Measurements from ENCODE around the gene DMD.
"Not testable (repeated sequence)": the region's sequence is repeated elsewhere in the genome, so short reads cannot be mapped to it uniquely, and the experiment has no call there.

The DMD gene

DNA sequence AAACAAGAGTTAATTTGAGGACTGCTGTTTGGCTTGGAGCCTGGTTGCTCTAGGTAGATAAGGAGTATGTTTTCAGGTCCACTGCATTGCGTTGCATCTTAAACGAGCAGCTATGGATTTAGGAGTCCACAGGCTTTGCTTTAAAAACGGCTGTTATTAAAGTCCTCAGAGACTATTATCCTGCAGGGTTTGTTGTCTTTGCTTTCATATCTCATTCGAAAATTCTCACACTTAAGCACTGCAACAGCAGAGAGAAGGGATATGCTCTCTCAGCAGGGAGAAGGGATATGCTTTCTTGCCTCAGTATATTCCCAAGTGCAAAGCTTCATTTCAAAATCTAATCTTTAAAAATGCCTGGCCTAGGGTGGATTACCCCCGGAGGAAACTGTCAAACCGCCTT is 1694.8 kb downstream of the DMD start:
- DNase-seq (ENCODE audit: low spot score) = no peak

DNA sequence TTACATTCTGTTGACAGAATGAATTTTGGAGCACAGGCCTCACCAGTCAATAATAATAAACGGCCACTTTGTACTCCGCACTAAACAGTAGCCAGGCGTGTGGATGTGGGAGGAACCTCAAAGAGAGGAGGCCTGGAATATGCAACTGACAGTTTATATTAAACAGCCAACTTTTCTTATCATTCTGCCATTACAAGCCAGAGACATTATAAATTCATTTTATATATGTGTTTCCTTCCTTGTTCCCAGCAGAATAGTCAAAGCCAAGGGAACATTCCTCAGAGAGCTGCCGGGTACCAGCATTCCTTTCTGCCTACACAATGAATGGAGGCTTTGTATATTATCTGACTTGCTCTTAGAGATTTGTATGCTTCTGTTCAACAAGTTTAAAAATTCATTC is 1703.0 kb downstream of the DMD start:
- DNase-seq (ENCODE audit: low spot score) = no peak

DNA sequence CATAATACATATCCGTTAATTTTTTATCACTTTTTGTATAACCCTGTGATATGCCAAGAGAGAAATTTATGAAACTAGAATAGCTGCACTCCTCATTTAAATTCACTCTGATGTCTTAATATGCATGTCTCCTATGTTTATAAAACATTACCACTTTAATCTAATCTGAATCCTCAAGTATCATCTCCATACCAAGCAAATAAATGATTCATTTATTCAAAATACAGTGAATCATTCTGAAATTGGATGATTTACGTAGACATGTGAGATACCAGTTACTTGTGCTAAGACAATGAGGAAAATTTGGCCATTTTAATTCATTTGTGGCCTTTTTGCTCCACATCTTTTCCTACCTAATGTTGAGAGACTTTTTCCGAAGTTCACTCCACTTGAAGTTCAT is 1704.4 kb downstream of the DMD start:
- DNase-seq (ENCODE audit: low spot score) = no peak

DNA sequence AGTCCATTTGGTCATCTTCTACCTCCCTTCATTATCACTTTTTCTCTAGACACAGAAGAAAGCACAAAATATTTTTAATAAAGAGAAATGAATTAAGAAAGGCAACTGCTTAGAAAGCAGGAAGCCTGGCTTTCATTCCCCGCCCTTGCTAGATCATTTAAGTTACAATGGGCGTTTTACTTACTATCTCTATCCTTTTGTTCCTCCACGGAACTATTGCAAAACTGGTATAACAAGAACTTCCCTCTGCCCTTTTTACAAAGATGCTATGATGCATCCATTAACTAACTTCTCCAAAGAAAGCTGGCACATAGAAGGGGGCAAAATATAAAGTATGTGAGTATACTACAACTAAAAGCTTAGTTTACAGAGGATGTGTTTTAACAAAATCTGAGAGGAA is 1705.0 kb downstream of the DMD start:
- DNase-seq (ENCODE audit: low spot score) = no peak

DNA sequence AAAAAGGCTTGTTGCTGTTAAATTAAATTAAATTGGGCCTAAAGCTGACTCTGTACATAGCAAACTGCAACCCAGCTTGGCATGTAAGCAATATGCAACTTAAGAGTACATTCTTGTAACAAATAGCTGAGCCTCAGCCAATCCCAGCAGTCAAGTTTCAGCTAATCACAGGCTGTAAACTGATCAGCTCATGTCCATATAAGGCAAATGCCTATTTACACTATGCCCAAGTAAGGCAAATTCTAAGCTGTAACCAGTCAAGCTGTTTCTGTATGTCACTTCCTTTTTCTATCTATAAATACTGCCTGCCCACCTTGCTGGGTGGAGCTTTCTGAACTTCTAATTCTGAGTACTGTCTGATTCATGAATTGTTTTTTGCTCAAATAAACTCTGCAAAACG is 1710.4 kb downstream of the DMD start:
- DNase-seq (ENCODE audit: low spot score) = no peak

DNA sequence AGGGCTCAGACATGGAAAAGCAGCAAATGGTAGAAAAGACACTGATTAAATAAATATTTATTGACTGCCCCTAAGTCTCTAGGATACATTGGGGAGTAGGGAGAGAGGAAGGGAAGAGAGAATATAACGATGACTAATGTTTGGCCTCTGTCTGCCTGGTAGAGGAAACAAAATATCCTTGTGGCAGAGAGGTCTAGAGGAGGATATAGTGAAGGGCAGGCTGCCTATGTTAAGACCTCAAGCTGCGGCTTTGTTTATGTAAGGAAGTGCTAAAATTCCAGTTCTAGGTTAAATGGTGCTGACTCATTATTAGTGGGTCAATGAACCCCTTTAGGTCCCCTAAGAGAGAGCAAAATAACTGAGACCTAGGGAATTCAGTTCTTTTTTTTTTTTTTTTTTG is 1712.2 kb downstream of the DMD start:
- no peak for DNase-seq (ENCODE audit: low spot score)

DNA sequence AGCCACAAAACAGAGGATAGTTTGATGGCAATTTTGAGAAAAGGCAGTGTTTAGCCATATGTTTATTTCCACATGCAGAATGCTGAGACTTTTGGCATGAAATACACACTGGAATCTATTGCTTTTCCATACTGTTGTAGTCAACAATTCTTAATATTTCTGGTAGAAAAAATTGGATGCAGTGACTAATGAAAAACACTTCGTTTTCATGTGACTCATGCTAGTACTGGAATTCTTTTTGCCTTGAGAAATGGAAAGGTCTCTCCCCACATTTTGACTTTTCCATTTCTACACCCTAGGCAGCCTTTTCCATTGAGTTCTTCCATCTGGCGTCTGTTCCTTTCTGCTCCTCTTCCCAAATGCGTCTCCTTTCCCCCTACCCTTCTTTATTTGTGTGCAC is 1714.3 kb downstream of the DMD start:
- no peak for DNase-seq (ENCODE audit: low spot score)

DNA sequence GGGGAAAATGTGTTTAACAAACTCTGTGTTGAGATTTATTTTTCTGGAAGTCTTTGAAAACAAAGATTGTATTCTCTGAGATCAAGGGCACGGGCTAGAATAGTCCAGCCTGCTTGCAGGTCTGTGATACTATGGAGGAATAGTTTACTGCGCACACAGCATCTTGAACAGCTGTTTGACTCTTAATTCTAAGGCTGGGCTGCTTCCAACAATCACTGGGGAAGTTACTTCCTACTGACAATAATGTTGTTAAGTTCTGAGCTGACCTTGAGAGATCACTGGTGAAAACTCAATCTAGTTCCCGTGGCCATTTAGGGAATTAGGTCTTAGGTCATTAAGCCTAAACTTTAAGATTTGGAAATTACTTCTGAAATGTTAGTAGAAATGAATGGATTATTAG is 1723.4 kb downstream of the DMD start:
- no peak for DNase-seq (ENCODE audit: low spot score)

DNA sequence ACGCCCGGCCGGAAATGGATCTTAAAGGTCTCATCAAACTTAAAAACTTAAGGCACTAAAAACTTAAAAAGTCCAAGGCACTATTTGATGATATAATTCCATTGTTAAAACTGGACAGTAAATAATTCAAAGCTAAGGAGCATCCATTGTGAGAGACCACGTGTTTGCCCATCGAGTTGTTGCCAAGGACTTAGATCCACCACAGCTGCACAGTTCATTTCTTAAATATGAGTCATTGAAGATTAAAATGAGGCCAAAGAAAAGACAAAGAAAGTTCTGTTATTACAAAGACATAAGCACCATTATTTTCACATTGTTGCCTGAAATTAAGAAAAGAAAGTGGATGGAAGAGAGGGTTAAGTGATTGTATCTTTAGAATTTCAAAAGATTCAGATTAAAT is 1728.0 kb downstream of the DMD start:
- DNase-seq (ENCODE audit: low spot score) = no peak

DNA sequence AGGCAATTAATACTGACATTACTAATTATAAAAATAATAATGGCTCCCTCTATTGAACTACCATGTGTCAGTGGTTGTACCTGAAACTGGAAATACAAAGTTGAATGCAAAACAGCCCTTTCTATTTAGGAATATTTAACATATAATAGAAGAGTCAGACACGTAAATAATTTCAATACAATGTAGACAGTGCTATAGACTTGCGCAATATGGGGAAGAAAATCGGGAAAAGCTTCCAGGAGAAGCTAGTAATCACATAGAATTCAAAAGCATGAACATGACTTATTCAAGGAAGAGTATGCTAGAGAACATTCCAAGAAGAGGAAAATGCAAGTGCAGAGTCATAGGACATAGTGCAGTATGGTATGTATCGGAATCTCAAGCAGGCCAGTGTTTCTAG is 1730.7 kb downstream of the DMD start:
- no peak for DNase-seq (ENCODE audit: low spot score)

DNA sequence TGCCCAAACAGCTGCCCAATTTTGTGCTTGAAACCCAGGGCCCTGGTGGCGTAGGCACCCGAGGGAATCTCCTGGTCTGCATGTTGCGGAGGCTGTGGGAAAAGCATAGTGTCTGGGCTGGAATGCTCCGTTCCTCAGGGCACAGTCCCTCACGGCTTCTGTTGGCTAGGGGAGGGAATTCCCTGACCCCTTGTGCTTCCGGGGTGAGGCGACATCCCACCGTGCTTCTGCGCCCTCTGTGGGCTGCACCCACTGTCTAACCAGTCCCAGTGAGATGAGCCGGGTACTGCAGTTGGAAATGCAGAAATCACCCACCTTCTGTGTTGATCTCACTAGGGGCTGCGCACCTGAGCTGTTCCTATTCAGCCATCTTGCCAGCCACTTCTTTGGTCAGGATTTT is 1740.1 kb downstream of the DMD start:
- DNase-seq (ENCODE audit: low spot score) = no peak

DNA sequence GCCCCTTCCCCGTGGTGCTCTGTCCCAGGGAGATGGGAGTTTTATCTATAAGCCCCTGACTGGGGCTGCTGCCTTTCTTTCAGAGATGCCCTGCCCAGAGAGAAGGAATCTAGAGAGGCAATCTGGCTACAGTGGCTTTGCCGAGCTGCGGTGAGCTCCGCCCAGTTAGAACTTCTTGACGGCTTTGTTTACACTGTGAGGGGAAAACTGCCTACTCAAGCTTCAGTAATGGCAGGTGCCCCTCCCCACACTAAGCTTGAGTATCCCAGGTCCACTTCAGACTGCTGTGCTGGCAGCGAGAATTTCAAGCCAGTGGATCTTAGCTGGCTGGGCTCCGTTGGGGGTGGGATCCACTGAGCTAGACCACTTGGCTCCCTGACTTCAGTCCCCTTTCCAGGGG is 1740.6 kb downstream of the DMD start:
- not testable (repeated sequence) for DNase-seq (ENCODE audit: low spot score)

DNA sequence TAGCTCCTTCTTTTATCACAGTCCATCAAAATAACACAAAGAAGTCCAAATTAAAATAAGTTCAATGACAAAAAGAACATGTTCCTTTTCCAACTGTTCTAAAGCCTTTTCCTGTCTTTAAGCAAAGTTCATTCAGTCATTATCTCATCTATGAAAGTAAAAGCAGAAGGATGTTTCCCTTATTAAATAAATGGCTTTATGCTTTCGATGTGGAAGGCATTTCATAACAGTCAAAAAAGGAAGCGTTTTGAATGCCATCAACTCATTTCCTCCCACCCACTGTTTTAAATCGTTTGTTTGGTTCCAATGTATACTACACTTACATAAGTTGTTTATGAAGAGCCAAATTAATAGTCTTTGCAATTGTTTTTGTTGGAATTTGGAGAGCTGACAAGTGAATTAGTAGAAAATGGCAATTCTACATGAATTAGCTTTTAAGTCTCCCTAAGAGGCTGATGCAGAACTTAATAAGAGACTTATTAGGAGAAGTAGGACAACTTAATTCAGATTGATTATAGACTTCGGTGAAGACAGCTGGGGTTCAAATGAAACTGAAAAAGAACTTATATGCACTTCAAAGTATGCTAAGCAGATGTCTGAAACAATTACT is 1746.9 kb downstream of the DMD start:
- DNase-seq (ENCODE audit: low spot score) = no peak

DNA sequence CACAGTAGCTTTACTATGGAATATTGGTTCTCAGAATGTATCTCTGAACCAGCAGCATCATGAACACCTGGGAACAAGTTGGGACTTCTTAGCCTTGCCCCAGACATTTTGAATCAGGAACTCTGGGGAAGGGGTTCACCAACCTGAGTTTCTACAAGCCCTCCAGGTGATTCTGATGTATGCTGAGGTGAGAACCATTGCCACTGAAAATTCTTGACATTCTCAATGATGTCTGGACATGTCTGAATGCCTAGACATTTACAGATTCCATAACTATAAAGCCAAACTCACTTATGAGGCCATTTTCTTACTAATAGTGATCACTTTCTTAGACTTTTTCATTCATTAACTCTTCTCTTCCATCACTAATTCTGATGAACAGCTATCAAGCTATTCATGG is 1750.1 kb downstream of the DMD start:
- no peak for DNase-seq (ENCODE audit: low spot score)

DNA sequence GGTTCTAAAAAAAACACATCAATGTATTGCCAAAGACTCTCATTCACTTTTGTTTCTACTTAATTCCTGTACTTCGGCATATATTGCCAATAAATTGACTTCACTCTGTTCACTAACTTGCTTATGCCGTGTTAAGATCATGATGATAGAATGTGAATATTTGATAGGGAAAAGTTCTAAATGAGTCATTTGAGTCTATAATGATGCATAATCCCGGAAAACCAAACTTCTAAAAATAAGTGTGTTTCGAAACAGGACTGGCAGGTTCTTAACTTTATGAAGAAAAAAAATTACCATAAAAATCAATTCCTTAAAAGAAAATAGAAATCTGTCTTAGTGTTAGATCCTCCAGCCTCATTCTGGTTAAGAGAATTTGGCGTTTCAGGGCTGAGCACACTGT is 1752.0 kb downstream of the DMD start:
- no peak for DNase-seq (ENCODE audit: low spot score)

DNA sequence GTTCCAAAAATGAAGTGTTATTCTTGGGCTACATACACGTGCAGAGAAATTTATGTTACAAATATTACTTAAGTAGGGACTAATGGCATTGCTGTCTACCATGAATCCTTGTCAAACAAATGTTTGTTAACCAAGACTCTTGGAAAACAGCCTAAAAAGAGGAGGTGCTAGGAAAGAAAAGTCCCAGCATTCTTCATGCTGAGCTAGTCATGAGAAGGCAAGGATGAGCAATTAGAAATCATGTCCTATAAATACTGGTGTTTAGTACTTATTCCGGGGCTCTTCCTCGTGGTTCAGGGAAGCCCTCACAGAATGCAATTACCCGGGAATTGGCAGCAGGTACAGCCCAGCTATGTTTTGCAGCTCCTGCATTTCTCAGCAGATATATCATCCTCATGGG is 1761.4 kb downstream of the DMD start:
- no peak for DNase-seq (ENCODE audit: low spot score)

DNA sequence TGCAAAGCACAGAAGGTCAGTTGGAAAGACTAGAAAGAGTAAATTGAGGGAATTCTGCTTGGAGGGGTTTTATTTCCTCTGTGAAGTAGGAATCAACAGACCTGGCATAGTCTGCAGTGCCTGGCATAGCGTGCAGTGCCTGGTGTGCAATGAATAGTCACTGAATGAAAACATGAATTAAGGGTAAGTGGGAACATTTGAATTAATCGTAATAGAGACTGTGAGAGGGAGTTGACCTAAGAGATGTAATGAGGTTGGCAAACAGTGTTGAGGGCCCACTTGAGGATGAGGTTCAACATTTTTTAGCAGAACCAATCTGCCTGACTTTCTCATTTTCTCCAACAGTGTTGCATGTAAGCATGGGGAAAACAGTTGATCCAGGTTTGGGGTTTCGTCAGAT is 1762.3 kb downstream of the DMD start:
- DNase-seq (ENCODE audit: low spot score) = no peak

DNA sequence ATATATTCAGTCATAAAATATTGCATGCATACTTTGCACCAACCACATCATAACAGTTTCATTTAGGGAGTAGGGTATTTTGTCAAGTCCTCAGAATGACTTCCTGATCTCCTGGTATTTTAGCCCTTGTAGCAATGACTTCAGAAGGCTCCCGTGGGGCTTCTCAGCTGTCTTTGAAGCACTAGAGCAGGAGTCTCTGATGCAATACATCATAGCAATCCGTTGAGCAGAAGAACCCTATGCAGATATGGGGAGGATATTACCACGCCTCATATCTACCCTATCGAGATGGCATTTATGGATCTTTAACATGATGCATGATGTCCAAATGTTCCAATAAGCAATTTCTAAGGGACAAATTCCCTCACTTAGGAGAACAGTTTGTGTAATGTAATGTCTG is 1765.8 kb downstream of the DMD start:
- no peak for DNase-seq (ENCODE audit: low spot score)

DNA sequence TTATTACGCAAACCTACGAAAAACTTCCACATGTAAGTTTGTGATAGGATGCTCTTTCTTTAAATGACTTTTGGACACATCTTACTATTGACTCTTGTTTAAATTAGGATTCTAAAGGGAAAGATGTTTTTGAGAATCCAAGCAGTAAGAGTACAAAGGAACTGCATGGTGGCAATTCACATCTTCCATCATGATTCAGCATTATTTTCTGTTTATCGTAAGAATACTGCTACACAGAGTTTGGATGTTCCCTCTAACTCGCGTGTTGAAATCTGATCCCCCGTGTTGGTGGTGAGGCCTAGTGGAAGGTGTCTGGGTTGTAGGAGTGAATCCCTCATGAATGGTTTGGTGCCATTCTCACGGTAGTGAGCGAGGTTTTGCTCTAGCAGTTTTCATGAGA is 1767.7 kb downstream of the DMD start:
- DNase-seq (ENCODE audit: low spot score) = no peak

DNA sequence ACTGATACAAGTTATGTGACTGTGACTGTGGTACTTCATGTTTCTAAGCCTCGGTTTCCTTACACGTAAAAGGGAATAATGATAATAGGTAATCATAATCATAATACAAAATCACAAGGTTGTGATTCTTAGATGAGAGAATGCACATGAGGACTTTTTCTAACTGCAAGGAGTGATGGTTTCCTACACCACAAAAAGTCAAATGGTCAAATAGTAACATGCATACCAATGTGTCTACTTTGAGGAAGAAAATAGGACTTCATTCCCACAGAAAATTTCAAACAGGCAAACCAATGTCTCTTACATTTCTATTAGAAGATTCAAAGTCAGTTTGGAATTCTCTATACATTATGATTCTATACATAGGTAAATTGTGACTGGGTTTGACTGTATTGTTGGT is 1770.8 kb downstream of the DMD start:
- DNase-seq (ENCODE audit: low spot score) = no peak

DNA sequence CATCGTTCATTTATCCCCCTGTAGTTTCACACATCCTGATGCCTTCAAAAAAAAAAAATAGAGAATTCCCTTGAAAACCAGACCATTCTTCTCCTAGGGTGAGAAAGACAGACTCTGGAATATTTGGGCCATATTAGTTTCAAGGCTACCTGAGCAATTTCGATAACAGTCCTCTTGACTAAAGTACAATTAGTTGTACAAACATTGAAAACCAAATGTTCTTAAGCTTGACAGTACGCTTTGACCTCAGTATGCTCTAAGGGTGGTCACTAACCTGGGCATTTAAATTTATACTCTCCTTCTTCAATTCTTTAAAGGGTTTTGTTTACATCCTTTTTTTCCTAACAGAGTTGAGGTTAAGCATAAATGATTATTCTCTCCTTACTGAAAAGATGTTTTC is 1774.9 kb downstream of the DMD start:
- DNase-seq (ENCODE audit: low spot score) = no peak

DNA sequence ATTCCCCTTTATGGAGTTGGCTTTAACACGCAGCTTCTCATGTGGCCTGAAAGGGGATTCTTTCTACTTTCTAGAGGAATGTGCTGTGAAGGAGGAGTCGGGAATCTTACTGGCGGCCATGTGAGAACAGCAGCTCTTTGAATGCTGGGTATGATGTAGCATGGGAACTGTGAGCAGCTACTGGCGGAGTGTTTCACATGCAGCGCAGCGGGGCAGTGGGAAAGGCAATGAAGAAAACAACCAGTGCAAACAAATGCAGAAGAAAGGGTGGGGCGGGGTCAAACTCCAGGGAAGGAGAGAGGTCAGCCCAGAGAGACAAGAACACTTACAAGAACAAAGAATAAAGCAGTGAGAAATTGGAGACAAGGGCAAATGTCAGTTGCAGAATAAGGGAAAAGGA is 1775.8 kb downstream of the DMD start:
- no peak for DNase-seq (ENCODE audit: low spot score)

DNA sequence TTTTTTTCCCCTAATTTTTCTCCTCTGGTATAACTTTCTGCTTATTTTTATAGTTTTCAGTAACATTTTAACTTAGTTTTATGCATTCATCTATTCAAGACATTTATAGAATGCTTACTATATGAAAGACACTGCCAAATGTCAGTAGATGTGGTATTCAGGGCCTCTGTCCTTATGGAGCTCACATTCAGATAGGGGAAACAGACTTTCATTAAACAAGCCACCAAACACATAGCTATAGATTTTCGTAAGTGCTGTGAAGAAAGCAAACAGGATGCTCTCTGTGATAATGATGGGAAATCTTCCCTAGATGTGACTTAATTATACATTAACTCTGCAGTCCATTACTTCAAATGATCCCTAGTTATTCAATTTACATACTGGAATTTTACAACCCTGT is 1777.5 kb downstream of the DMD start:
- DNase-seq (ENCODE audit: low spot score) = no peak

DNA sequence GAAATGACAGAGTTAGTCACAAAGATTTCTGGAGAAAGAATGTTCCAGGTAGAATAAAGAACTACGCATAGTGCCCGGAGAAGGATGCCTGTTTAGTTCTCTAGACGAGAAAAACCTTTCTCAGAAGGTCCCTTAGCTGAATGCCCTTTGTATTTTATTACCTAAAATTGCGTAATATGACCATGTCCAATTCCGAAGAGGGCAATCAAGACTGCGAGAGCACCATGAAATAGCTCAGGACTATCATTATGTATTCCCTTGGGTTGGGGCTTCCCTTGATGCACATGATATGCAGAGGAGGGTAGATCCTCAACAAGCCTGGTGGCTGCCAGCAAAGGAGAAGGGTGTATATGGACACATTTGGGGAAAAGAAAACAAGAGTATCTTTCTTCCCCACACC is 1781.4 kb downstream of the DMD start:
- DNase-seq (ENCODE audit: low spot score) = no peak

DNA sequence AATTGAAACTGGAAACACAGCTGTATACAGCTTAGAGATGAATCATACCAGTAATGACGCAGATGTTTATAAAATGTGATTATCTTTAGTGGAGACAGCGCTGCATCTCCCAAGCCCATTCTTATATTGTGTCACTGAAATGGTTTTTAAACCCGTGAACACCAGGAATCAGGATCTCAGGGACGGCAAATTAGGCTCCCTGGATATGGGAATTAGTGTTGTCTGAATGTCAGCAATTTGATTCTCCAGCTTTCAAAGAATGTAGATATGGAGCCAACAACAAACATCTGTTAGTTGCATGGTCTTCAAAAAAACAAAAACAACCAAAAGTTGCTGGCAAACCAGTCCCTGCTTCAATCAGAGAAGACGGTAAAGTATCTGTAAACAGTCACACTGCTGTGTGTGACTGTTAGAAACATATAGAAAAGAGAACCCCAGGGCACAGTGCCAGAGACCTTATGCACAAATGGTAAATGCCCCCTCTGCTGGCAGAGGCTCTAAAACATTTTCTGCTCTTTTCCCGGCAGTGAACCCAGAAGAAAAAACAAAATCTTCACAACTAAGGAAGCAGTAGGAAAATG is 1787.7 kb downstream of the DMD start:
- peak; percentile 41 for DNase-seq (ENCODE audit: low spot score)
